HepG2 (cell line): Measurements from ENCODE around the gene MLANA. TPM values are rescaled to one million over a fixed set of nuclear protein-coding genes. Genes with fewer than 3 reads are reported as not detected.

Experiments used
- CBFB ChIP-seq: sonication (generic); formaldehyde crosslinking; IDR thresholded peaks from 2 replicates; pipeline ENCODE4 v1.4.0; 2020; ENCODE audit warnings: missing genetic modification reagents
- DNMT1 ChIP-seq: sonication (generic); formaldehyde crosslinking; IDR thresholded peaks from 2 replicates; pipeline ENCODE4 v1.5.1; 2020; ENCODE audit warnings: mild to moderate bottlenecking, missing genetic modification reagents
- ETV5 ChIP-seq: IDR thresholded peaks from 2 replicates; pipeline ENCODE4 v1.6.1; 2018; ENCODE audit warnings: missing biosample characterization, missing genetic modification reagents, inconsistent platforms, borderline replicate concordance
- FOXC1 ChIP-seq: sonication (generic); formaldehyde crosslinking; IDR thresholded peaks from 2 replicates; pipeline ENCODE4 v1.8.0; 2022; ENCODE audit warnings: mild to moderate bottlenecking, missing genetic modification reagents, borderline replicate concordance
- IRF1 ChIP-seq: sonication (generic); formaldehyde crosslinking; IDR thresholded peaks from 2 replicates; pipeline ENCODE4 v1.4.0; 2020; ENCODE audit warnings: low read depth, mild to moderate bottlenecking, missing genetic modification reagents
- KDM3A ChIP-seq: IDR thresholded peaks from 2 replicates; pipeline ENCODE4 v1.6.1; 2018; ENCODE audit warnings: low read depth, missing compliant biosample characterization
- LRRFIP1 ChIP-seq: sonication (generic); formaldehyde crosslinking; conservative IDR thresholded peaks from 2 replicates; pipeline ENCODE4 v1.4.0; 2020; ENCODE audit warnings: missing genetic modification reagents
- MAFF ChIP-seq: IDR thresholded peaks from 2 replicates; pipeline ENCODE4 v1.6.1; 2011; ENCODE audit warnings: low read depth, low read length, improper control_type of control experiment
- MTF2 ChIP-seq: sonication (generic); formaldehyde crosslinking; IDR thresholded peaks from 2 replicates; pipeline ENCODE4 v1.5.0; 2020; ENCODE audit warnings: missing genetic modification reagents, borderline replicate concordance
- RARA ChIP-seq: IDR thresholded peaks from 2 replicates; pipeline ENCODE4 v1.6.1; 2016; ENCODE audit warnings: missing genetic modification reagents, missing compliant biosample characterization
- TFDP1 ChIP-seq: IDR thresholded peaks from 2 replicates; pipeline ENCODE4 v1.6.1; 2016; ENCODE audit warnings: missing compliant biosample characterization, missing genetic modification reagents, borderline replicate concordance
- ZNF136 ChIP-seq: sonication (generic); formaldehyde crosslinking; IDR thresholded peaks from 2 replicates; pipeline ENCODE4 v1.8.1; 2022; ENCODE audit warnings: low read depth, mild to moderate bottlenecking, moderate library complexity, missing genetic modification reagents
- ZNF292 ChIP-seq: sonication (generic); formaldehyde crosslinking; IDR thresholded peaks from 2 replicates; pipeline ENCODE4 v1.8.1; 2022; ENCODE audit warnings: mild to moderate bottlenecking, low read depth, missing genetic modification reagents, borderline replicate concordance
- ZNF318 ChIP-seq: sonication (generic); formaldehyde crosslinking; IDR thresholded peaks from 2 replicates; pipeline ENCODE4 v1.4.0; 2020; ENCODE audit warnings: mild to moderate bottlenecking, missing genetic modification reagents
- ZNF562 ChIP-seq: sonication (generic); formaldehyde crosslinking; IDR thresholded peaks from 2 replicates; pipeline ENCODE4 v1.8.0; 2022; ENCODE audit warnings: missing genetic modification reagents, borderline replicate concordance
- ZNF652 ChIP-seq: IDR thresholded peaks from 2 replicates; pipeline ENCODE4 v1.6.1; 2016; ENCODE audit warnings: low read depth, borderline replicate concordance
- ZNF703 ChIP-seq: sonication (generic); formaldehyde crosslinking; IDR thresholded peaks from 2 replicates; pipeline ENCODE4 v1.5.1; 2020; ENCODE audit warnings: missing genetic modification reagents, mild to moderate bottlenecking, moderate library complexity, borderline replicate concordance
- polyA plus RNA-seq, 8 experiments: library from polyadenylated mRNA; depleted of rRNA in 3 of 8; stranded (reverse) in 7 of 8; unstranded in 1 of 8; fragments of >200 nt; fragmentation: Illumina TruSeq in 4 of 8; extraction: Trizol in 4 of 8; gene quantifications; 2 replicates each; pipeline versions ENCODE4 v1.2.1 to v1.2.3, GENCODE V29; 2011 to 2016; ENCODE audit warnings: low read depth in 4 of 8, missing spikeins in 1 of 8, mixed read lengths in 1 of 8; ENCODE audit not compliant: insufficient read depth in 1 of 8
- total RNA-seq, 5 experiments: library from RNA; depleted of rRNA; stranded (reverse); fragments of >200 nt; fragmentation: Illumina TruSeq; extraction: Trizol; gene quantifications; 2 replicates each; pipeline ENCODE4 v1.2.3, GENCODE V29; 2016; ENCODE audit warnings: low read depth in 1 of 5

MLANA gene
- total and polyA plus RNA-seq, 2 of the 13 experiments (the other 11 are each of a cell fraction or from before 2014, with no cell fraction given): 0.11 to 0.18 TPM

- peak; percentile 51; the same call in 1 of the 2 replicates for TF ChIP-seq TFDP1 (CRISPR knock-in tag)
- no peak for TF ChIP-seq MAFF
- TF ChIP-seq DNMT1 (CRISPR knock-in tag): no peak
- 0 out of 2 replicates have a peak, but pooled peaks have one; percentile 26 for TF ChIP-seq ETV5
- no peak for TF ChIP-seq LRRFIP1
- no peak for TF ChIP-seq ZNF703 (CRISPR knock-in tag)
- TF ChIP-seq MTF2 (CRISPR knock-in tag): no peak
- TF ChIP-seq ZNF652: no peak
- TF ChIP-seq FOXC1 (CRISPR knock-in tag): no peak
- TF ChIP-seq CBFB (CRISPR knock-in tag): 0 out of 2 replicates have a peak, but pooled peaks have one; percentile 32
- TF ChIP-seq ZNF318: no peak
- TF ChIP-seq IRF1 (CRISPR knock-in tag): no peak
- no peak for TF ChIP-seq ZNF562
- no peak for TF ChIP-seq KDM3A
- no peak for TF ChIP-seq ZNF292 (CRISPR knock-in tag)
- TF ChIP-seq ZNF136: no peak
- TF ChIP-seq RARA (CRISPR knock-in tag): no peak
Observed at GRCh38 chr9:5869315-5870019, 21.2 kb upstream of the MLANA start (continued).
